HEK293 (cell line): ENCODE data around the gene ITPR2.
A peak's percentile ranks its signal among the peaks of the same experiment; 100 is the strongest.

ENCODE experiments used
- CTCF ChIA-PET: fragments of 350-600 bp; formaldehyde crosslinking; extraction: SDS; loops from one replicate; lab custom pipeline; 2021; ENCODE audit warnings: antibody characterized with exemption; lab: Yijun Ruan, JAX
- POLR2A ChIA-PET: fragments of 300-600 bp; formaldehyde crosslinking; extraction: SDS; loops from one replicate; lab custom pipeline; 2020; ENCODE audit warnings: antibody characterized with exemption, inconsistent platforms; lab: Yijun Ruan, JAX
- H3K27ac ChIP-seq: fragments of 200-500 bp; sonication (Bioruptor generic); 2 replicates; pipeline ENCODE4 v1.5.1; 2014; ENCODE audit warnings: low read depth, low read length, control low read depth, inconsistent platforms; ENCODE audit errors: extremely low read depth
- H3K36me3 ChIP-seq, 2 experiments: fragments of 200-500 bp in 1 of 2; sonication (Bioruptor generic) in 1 of 2; 1 replicate in 1 of 2; 2 replicates in 1 of 2; pipeline ENCODE4 v1.5.1; 2014 to 2017; ENCODE audit warnings: inconsistent platforms in 2 of 2, low read length in 2 of 2; ENCODE audit not compliant: control insufficient read depth in 2 of 2, insufficient read depth in 1 of 2
- H3K4me1 ChIP-seq: fragments of 200-500 bp; sonication (Bioruptor generic); 2 replicates; pipeline ENCODE4 v1.5.1; 2014; ENCODE audit warnings: mild to moderate bottlenecking, low read length, inconsistent platforms; ENCODE audit not compliant: control insufficient read depth, insufficient read depth
- H3K4me3 ChIP-seq: 2 replicates; pipeline ENCODE4 v1.5.1; 2011; ENCODE audit warnings: low read depth, mild to moderate bottlenecking, control low read depth, low read length, moderate library complexity
- H3K9me3 ChIP-seq: fragments of 200-500 bp; sonication (Bioruptor generic); 2 replicates; pipeline ENCODE4 v1.5.1; 2014; ENCODE audit warnings: low read depth, low read length, inconsistent platforms; ENCODE audit not compliant: control insufficient read depth, insufficient read depth
- BCL11A ChIP-seq: fragments of 450-650 bp; formaldehyde crosslinking; IDR thresholded peaks from 2 replicates; pipeline ENCODE4 v1.5.1; 2016; ENCODE audit warnings: low read depth, missing biosample characterization, missing genetic modification characterization
- GFI1B ChIP-seq: fragments of 450-650 bp; formaldehyde crosslinking; IDR thresholded peaks from 2 replicates; pipeline ENCODE4 v1.5.1; 2016; ENCODE audit warnings: missing biosample characterization, missing genetic modification characterization
- GLIS1 ChIP-seq: fragments of 450-650 bp; formaldehyde crosslinking; IDR thresholded peaks from 2 replicates; pipeline ENCODE4 v1.5.1; 2016; ENCODE audit warnings: missing biosample characterization, missing genetic modification characterization
- KLF10 ChIP-seq: fragments of 450-650 bp; IDR thresholded peaks from 2 replicates; pipeline ENCODE4 v1.5.1; 2018; ENCODE audit warnings: missing biosample characterization, mild to moderate bottlenecking, missing genetic modification characterization
- SALL2 ChIP-seq: fragments of 450-650 bp; formaldehyde crosslinking; IDR thresholded peaks from 2 replicates; pipeline ENCODE4 v1.5.0; 2017; ENCODE audit warnings: missing biosample characterization, mild to moderate bottlenecking, missing genetic modification characterization, borderline replicate concordance
- SCRT2 ChIP-seq: fragments of 450-650 bp; formaldehyde crosslinking; IDR thresholded peaks from 2 replicates; pipeline ENCODE4 v1.5.1; 2016; ENCODE audit warnings: missing biosample characterization, missing genetic modification characterization
- SP7 ChIP-seq: fragments of 450-650 bp; formaldehyde crosslinking; IDR thresholded peaks from 2 replicates; pipeline ENCODE4 v1.5.1; 2016; ENCODE audit warnings: missing biosample characterization, missing genetic modification characterization
- ZBTB20 ChIP-seq: fragments of 450-650 bp; formaldehyde crosslinking; IDR thresholded peaks from 2 replicates; pipeline ENCODE4 v1.5.1; 2016; ENCODE audit warnings: missing biosample characterization, missing genetic modification characterization
- ZBTB44 ChIP-seq: fragments of 450-650 bp; IDR thresholded peaks from 2 replicates; pipeline ENCODE4 v1.5.1; 2018; ENCODE audit warnings: missing biosample characterization, mild to moderate bottlenecking, missing genetic modification characterization
- ZEB2 ChIP-seq: fragments of 450-650 bp; formaldehyde crosslinking; IDR thresholded peaks from 2 replicates; pipeline ENCODE4 v1.5.1; 2016; ENCODE audit warnings: missing biosample characterization, missing genetic modification characterization
- ZNF10 ChIP-seq: fragments of 450-650 bp; formaldehyde crosslinking; IDR thresholded peaks from 2 replicates; pipeline ENCODE4 v1.5.1; 2017; ENCODE audit warnings: missing biosample characterization, missing genetic modification characterization
- ZNF112 ChIP-seq: fragments of 450-650 bp; formaldehyde crosslinking; IDR thresholded peaks from 2 replicates; pipeline ENCODE4 v1.5.0; 2017; ENCODE audit warnings: missing biosample characterization, missing genetic modification characterization
- ZNF23 ChIP-seq: fragments of 450-650 bp; formaldehyde crosslinking; IDR thresholded peaks from 2 replicates; pipeline ENCODE4 v1.5.1; 2016; ENCODE audit warnings: missing biosample characterization, missing genetic modification characterization, borderline replicate concordance
- ZNF24 ChIP-seq: fragments of 450-650 bp; formaldehyde crosslinking; IDR thresholded peaks from 2 replicates; pipeline ENCODE4 v1.5.1; 2016; ENCODE audit warnings: missing biosample characterization, missing genetic modification characterization
- ZNF302 ChIP-seq: fragments of 450-650 bp; formaldehyde crosslinking; IDR thresholded peaks from 2 replicates; pipeline ENCODE4 v1.5.1; 2016; ENCODE audit warnings: missing biosample characterization, missing genetic modification characterization, low read depth
- ZNF544 ChIP-seq: fragments of 450-650 bp; formaldehyde crosslinking; IDR thresholded peaks from 2 replicates; pipeline ENCODE4 v1.5.0; 2017; ENCODE audit warnings: missing biosample characterization, missing genetic modification characterization
- ZNF629 ChIP-seq: fragments of 450-650 bp; formaldehyde crosslinking; IDR thresholded peaks from 2 replicates; pipeline ENCODE4 v1.5.1; 2017; ENCODE audit warnings: missing biosample characterization, missing genetic modification characterization
- ZNF664 ChIP-seq: fragments of 450-650 bp; formaldehyde crosslinking; IDR thresholded peaks from 2 replicates; pipeline ENCODE4 v1.5.1; 2016; ENCODE audit warnings: missing biosample characterization, missing genetic modification characterization
- ZNF76 ChIP-seq: fragments of 450-650 bp; formaldehyde crosslinking; IDR thresholded peaks from 2 replicates; pipeline ENCODE4; 2016; ENCODE audit warnings: low read depth, missing biosample characterization, missing genetic modification characterization, borderline replicate concordance
- ZNF777 ChIP-seq: fragments of 450-650 bp; formaldehyde crosslinking; IDR thresholded peaks from 2 replicates; pipeline ENCODE4 v1.5.1; 2017; ENCODE audit warnings: missing biosample characterization, missing genetic modification characterization, borderline replicate concordance
- ZNF843 ChIP-seq: fragments of 450-650 bp; formaldehyde crosslinking; IDR thresholded peaks from 2 replicates; pipeline ENCODE4 v1.5.1; 2016; ENCODE audit warnings: missing biosample characterization, missing genetic modification characterization
- ZSCAN23 ChIP-seq: fragments of 450-650 bp; formaldehyde crosslinking; IDR thresholded peaks from 2 replicates; pipeline ENCODE4 v1.5.1; 2016; ENCODE audit warnings: missing biosample characterization, missing genetic modification characterization
- TF ChIP-seq, protein P1 (sequence below): fragments of 450-650 bp; formaldehyde crosslinking; IDR thresholded peaks from 2 replicates; pipeline ENCODE4 v1.5.1; 2016; ENCODE audit warnings: missing biosample characterization, missing genetic modification characterization
- TF ChIP-seq, protein P2 (sequence below): fragments of 450-650 bp; formaldehyde crosslinking; IDR thresholded peaks from 2 replicates; pipeline ENCODE4 v1.5.1; 2016; ENCODE audit warnings: missing biosample characterization, missing genetic modification characterization
- TF ChIP-seq, protein P3 (sequence below): fragments of 450-650 bp; formaldehyde crosslinking; IDR thresholded peaks from 2 replicates; pipeline ENCODE4 v1.5.1; 2016; ENCODE audit warnings: missing biosample characterization, missing genetic modification characterization
- TF ChIP-seq, protein P4 (sequence below): fragments of 450-650 bp; formaldehyde crosslinking; IDR thresholded peaks from 2 replicates; pipeline ENCODE4 v1.5.1; 2016; ENCODE audit warnings: missing biosample characterization, missing genetic modification characterization, borderline replicate concordance

ITPR2 gene

DNA sequence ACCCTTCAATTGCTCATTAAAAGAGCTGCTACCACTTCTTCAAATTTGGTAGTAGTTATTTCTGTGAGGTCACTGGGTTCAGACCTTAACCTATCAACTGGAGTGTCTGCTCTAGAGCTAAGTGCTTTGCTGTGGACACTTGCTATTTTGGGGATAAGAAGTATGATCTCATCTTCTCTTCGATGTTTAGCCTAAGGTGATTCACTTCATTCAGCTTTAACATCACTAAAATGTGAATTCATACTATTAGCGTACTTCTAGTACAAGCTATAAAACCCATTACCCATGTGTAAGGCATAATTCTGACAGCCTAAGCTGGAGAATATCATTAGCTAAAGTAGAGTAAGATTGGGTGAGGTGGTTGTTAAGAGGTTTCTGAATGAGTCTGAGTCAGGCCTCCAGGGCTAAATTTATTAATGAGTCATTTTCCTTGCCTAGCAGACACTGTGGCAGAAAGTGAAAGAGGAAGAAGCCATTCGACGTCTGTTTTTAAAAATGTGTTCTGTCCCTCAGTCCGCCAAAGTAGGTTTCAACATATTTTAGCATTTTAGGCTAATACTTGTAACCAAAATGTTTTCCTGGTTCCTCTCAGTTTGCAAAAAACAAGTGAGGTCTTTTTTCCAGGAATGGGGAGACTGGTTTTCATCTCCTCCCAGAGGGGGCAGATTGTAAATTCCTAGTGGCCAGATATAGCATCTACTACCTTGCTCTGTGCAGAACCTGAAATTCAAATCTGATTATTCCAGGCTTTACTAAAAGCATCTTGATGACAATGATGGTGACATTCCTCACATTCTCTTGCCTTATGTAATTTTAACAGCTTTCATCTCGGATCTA lies 534.0 kb downstream of the ITPR2 start:
- Histone ChIP-seq H3K27ac (no peak overlapping the region), H3K4me1 (peaks cover 2% of the 10 kb centered on the region; the same call in 1 of the 2 replicates), H3K9me3 (no peaks in the 10 kb centered on the region), H3K4me3 (no peak overlapping the region), H3K36me3 (no peaks in the 10 kb centered on the region)
- ChIA-PET CTCF (interaction anchor here (0.6 to 0.8 kb wide), 3 partner anchors 30 to 402 kb away, joined by 3 read pairs; no protein-coding TSS in a partner anchor), POLR2A (interaction anchor here (1.0 kb wide), 1 partner anchor 175 kb away, joined by 3 read pairs; the partner anchor contains the start of gene BHLHE41)
- TF ChIP-seq ZNF664 (0 out of 2 replicates have a peak, but pooled peaks have one; percentile 13), ZEB2 (tag by site-specific recombination) (peak; percentile 83), GLIS1 (peak; percentile 53), ZNF544 (no peak), ZNF777 (tag by site-specific recombination) (no peak), ZNF23 (tag by site-specific recombination) (no peak), ZBTB20 (tag by site-specific recombination) (0 out of 2 replicates have a peak, but pooled peaks have one; percentile 25), ZNF10 (0 out of 2 replicates have a peak, but pooled peaks have one; percentile 30), SALL2 (tag by site-specific recombination) (no peak), GFI1B (tag by site-specific recombination) (no peak), ZBTB44 (0 out of 2 replicates have a peak, but pooled peaks have one; percentile 2), ZNF112 (tag by site-specific recombination) (no peak), ZNF302 (tag by site-specific recombination) (no peak), ZNF76 (tag by site-specific recombination) (peak; percentile 21; the same call in 1 of the 2 replicates), ZSCAN23 (tag by site-specific recombination) (no peak), KLF10 (tag by site-specific recombination) (peak; percentile 39; the same call in 1 of the 2 replicates), ZNF843 (tag by site-specific recombination) (peak; percentile 72), ZNF24 (tag by site-specific recombination) (peak; percentile 86; the same call in 1 of the 2 replicates), SP7 (tag by site-specific recombination) (peak; percentile 97), BCL11A (tag by site-specific recombination) (peak; percentile 72; the same call in 1 of the 2 replicates), ZNF629 (tag by site-specific recombination) (peak; percentile 91), SCRT2 (tag by site-specific recombination) (no peak)
- TF ChIP-seq, protein P1, sequence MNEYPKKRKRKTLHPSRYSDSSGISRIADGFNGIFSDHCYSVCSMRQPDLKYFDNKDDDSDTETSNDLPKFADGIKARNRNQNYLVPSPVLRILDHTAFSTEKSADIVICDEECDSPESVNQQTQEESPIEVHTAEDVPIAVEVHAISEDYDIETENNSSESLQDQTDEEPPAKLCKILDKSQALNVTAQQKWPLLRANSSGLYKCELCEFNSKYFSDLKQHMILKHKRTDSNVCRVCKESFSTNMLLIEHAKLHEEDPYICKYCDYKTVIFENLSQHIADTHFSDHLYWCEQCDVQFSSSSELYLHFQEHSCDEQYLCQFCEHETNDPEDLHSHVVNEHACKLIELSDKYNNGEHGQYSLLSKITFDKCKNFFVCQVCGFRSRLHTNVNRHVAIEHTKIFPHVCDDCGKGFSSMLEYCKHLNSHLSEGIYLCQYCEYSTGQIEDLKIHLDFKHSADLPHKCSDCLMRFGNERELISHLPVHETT: peak; percentile 80
- TF ChIP-seq, protein P2, sequence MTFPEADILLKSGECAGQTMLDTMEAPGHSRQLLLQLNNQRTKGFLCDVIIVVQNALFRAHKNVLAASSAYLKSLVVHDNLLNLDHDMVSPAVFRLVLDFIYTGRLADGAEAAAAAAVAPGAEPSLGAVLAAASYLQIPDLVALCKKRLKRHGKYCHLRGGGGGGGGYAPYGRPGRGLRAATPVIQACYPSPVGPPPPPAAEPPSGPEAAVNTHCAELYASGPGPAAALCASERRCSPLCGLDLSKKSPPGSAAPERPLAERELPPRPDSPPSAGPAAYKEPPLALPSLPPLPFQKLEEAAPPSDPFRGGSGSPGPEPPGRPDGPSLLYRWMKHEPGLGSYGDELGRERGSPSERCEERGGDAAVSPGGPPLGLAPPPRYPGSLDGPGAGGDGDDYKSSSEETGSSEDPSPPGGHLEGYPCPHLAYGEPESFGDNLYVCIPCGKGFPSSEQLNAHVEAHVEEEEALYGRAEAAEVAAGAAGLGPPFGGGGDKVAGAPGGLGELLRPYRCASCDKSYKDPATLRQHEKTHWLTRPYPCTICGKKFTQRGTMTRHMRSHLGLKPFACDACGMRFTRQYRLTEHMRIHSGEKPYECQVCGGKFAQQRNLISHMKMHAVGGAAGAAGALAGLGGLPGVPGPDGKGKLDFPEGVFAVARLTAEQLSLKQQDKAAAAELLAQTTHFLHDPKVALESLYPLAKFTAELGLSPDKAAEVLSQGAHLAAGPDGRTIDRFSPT (tag by site-specific recombination): peak; percentile 70
- TF ChIP-seq, protein P3, sequence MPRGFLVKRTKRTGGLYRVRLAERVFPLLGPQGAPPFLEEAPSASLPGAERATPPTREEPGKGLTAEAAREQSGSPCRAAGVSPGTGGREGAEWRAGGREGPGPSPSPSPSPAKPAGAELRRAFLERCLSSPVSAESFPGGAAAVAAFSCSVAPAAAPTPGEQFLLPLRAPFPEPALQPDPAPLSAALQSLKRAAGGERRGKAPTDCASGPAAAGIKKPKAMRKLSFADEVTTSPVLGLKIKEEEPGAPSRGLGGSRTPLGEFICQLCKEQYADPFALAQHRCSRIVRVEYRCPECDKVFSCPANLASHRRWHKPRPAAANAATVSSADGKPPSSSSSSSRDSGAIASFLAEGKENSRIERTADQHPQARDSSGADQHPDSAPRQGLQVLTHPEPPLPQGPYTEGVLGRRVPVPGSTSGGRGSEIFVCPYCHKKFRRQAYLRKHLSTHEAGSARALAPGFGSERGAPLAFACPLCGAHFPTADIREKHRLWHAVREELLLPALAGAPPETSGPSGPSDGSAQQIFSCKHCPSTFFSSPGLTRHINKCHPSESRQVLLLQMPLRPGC (tag by site-specific recombination): peak; percentile 89
- TF ChIP-seq, protein P4, sequence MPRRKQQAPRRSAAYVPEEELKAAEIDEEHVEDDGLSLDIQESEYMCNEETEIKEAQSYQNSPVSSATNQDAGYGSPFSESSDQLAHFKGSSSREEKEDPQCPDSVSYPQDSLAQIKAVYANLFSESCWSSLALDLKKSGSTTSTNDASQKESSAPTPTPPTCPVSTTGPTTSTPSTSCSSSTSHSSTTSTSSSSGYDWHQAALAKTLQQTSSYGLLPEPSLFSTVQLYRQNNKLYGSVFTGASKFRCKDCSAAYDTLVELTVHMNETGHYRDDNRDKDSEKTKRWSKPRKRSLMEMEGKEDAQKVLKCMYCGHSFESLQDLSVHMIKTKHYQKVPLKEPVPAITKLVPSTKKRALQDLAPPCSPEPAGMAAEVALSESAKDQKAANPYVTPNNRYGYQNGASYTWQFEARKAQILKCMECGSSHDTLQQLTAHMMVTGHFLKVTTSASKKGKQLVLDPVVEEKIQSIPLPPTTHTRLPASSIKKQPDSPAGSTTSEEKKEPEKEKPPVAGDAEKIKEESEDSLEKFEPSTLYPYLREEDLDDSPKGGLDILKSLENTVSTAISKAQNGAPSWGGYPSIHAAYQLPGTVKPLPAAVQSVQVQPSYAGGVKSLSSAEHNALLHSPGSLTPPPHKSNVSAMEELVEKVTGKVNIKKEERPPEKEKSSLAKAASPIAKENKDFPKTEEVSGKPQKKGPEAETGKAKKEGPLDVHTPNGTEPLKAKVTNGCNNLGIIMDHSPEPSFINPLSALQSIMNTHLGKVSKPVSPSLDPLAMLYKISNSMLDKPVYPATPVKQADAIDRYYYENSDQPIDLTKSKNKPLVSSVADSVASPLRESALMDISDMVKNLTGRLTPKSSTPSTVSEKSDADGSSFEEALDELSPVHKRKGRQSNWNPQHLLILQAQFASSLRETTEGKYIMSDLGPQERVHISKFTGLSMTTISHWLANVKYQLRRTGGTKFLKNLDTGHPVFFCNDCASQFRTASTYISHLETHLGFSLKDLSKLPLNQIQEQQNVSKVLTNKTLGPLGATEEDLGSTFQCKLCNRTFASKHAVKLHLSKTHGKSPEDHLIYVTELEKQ (tag by site-specific recombination): peak; percentile 93
